ENCODE measurements around the gene SEC31B.

Gene SEC31B

GRCh38 chr10:100528123-100528886 is 8.6 kb upstream of the SEC31B start:
- DNase-seq (ENCODE audit: low read depth): no peak

- no peak for DNase-seq (ENCODE audit: low read depth)
Measured at GRCh38 chr10:100524638-100525037, 5.0 kb upstream of the SEC31B start.

- DNase-seq (ENCODE audit: low read depth): no peak
Measured at GRCh38 chr10:100524206-100524605, 4.5 kb upstream of the SEC31B start.

GRCh38 chr10:100522945-100523344 is 3.3 kb upstream of the SEC31B start:
- DNase-seq (ENCODE audit: low read depth): no peak

- DNase-seq (ENCODE audit: low read depth): no peak
Measured at GRCh38 chr10:100522107-100522801, 2.6 kb upstream of the SEC31B start.

- DNase-seq (ENCODE audit: low read depth): no peak
Measured at GRCh38 chr10:100520811-100521210, 1.1 kb upstream of the SEC31B start.

- DNase-seq (ENCODE audit: low read depth): no peak
Measured at GRCh38 chr10:100518761-100519241, 860 bp downstream of the SEC31B start.

- DNase-seq (ENCODE audit: low read depth): no peak
Measured at GRCh38 chr10:100516847-100517246, 2.8 kb downstream of the SEC31B start.

GRCh38 chr10:100515612-100516011 is 4.0 kb downstream of the SEC31B start:
- DNase-seq (ENCODE audit: low read depth): no peak

GRCh38 chr10:100510533-100511308 is 8.9 kb downstream of the SEC31B start:
- DNase-seq (ENCODE audit: low read depth): peak; percentile 30

- no peak for DNase-seq (ENCODE audit: low read depth)
Measured at GRCh38 chr10:100509241-100509840, 10.3 kb downstream of the SEC31B start.

- no peak for DNase-seq (ENCODE audit: low read depth)
Measured at GRCh38 chr10:100508691-100509150, 10.9 kb downstream of the SEC31B start.

GRCh38 chr10:100508266-100508665 is 11.4 kb downstream of the SEC31B start:
- no peak for DNase-seq (ENCODE audit: low read depth)

- no peak for DNase-seq (ENCODE audit: low read depth)
Measured at GRCh38 chr10:100507357-100507732, 12.3 kb downstream of the SEC31B start.

GRCh38 chr10:100506596-100507356 is 12.9 kb downstream of the SEC31B start:
- no peak for DNase-seq (ENCODE audit: low read depth)

- DNase-seq (ENCODE audit: low read depth): no peak
Measured at GRCh38 chr10:100505164-100505563, 14.5 kb downstream of the SEC31B start.

GRCh38 chr10:100504096-100504495 is 15.6 kb downstream of the SEC31B start:
- no peak for DNase-seq (ENCODE audit: low read depth)

GRCh38 chr10:100502926-100503494 is 16.7 kb downstream of the SEC31B start:
- no peak for DNase-seq (ENCODE audit: low read depth)

GRCh38 chr10:100501423-100501822 is 18.2 kb downstream of the SEC31B start:
- DNase-seq (ENCODE audit: low read depth): no peak

- DNase-seq (ENCODE audit: low read depth): no peak
Measured at GRCh38 chr10:100498059-100498458, 21.6 kb downstream of the SEC31B start.

GRCh38 chr10:100496567-100496966 is 23.1 kb downstream of the SEC31B start:
- no peak for DNase-seq (ENCODE audit: low read depth)
